Measurements from ENCODE around the gene SP6.

The SP6 gene

GRCh38 chr17:47851764-47852112 is 775 bp upstream of the SP6 start:
- peak overlapping the region; percentile 58 for H3K4me3 ChIP-seq (ENCODE audit: low read length)
- 3% methylated on average over 11 of the region's 11 CpGs for WGBS
- no peak overlapping the region for H3K27ac ChIP-seq (ENCODE audit: low read depth, low read length)
- H3K9me3 ChIP-seq (ENCODE audit: insufficient read depth, low read depth, low read length) = no peaks in the 10 kb centered on the region
- no peaks in the 10 kb centered on the region for H3K36me3 ChIP-seq (ENCODE audit: insufficient read depth, low read length)
- H3K9ac ChIP-seq (ENCODE audit: low read depth, low read length) = no peak overlapping the region
- H3K27me3 ChIP-seq (ENCODE audit: insufficient read depth, low read length) = peaks cover 98% of the 10 kb centered on the region
- peaks cover 15% of the 10 kb centered on the region for H3K4me1 ChIP-seq (ENCODE audit: insufficient read depth, low read length)

- Histone ChIP-seq H3K4me1 (ENCODE audit: insufficient read depth, low read length) (peaks cover 6% of the 10 kb centered on the region), H3K9ac (ENCODE audit: low read depth, low read length) (peak overlapping the region; percentile 64), H3K36me3 (ENCODE audit: insufficient read depth, low read length) (no peaks in the 10 kb centered on the region), H3K9me3 (ENCODE audit: insufficient read depth, low read depth, low read length) (no peaks in the 10 kb centered on the region), H3K27ac (ENCODE audit: low read depth, low read length) (no peak overlapping the region), H3K4me3 (ENCODE audit: low read length) (peak overlapping the region; percentile 58), H3K27me3 (ENCODE audit: insufficient read depth, low read length) (peaks cover 98% of the 10 kb centered on the region)
- WGBS = 17% methylated on average over 9 of the region's 9 CpGs
Measured at GRCh38 chr17:47850373-47850691, 631 bp downstream of the SP6 start.

GRCh38 chr17:47848198-47848513 is 2.8 kb downstream of the SP6 start:
- no peak overlapping the region for H3K9ac ChIP-seq (ENCODE audit: low read depth, low read length)
- no peak overlapping the region for H3K27ac ChIP-seq (ENCODE audit: low read depth, low read length)
- peaks cover 81% of the 10 kb centered on the region for H3K27me3 ChIP-seq (ENCODE audit: insufficient read depth, low read length)
- peaks cover 15% of the 10 kb centered on the region for H3K4me1 ChIP-seq (ENCODE audit: insufficient read depth, low read length)
- H3K9me3 ChIP-seq (ENCODE audit: insufficient read depth, low read depth, low read length) = no peaks in the 10 kb centered on the region
- H3K4me3 ChIP-seq (ENCODE audit: low read length) = peak overlapping the region; percentile 44
- WGBS = 47% methylated on average over 23 of the region's 23 CpGs
- H3K36me3 ChIP-seq (ENCODE audit: insufficient read depth, low read length) = no peaks in the 10 kb centered on the region

GRCh38 chr17:47847341-47848197 is 3.4 kb downstream of the SP6 start:
- H3K36me3 ChIP-seq (ENCODE audit: insufficient read depth, low read length) = no peaks in the 10 kb centered on the region
- H3K27me3 ChIP-seq (ENCODE audit: insufficient read depth, low read length) = peaks cover 75% of the 10 kb centered on the region
- 31% methylated on average over 71 of the region's 71 CpGs for whole genome bisulfite sequencing
- no peak overlapping the region for H3K9ac ChIP-seq (ENCODE audit: low read depth, low read length)
- H3K27ac ChIP-seq (ENCODE audit: low read depth, low read length) = no peak overlapping the region
- peak overlapping the region; percentile 44 for H3K4me3 ChIP-seq (ENCODE audit: low read length)
- H3K9me3 ChIP-seq (ENCODE audit: insufficient read depth, low read depth, low read length) = no peaks in the 10 kb centered on the region
- peaks cover 15% of the 10 kb centered on the region for H3K4me1 ChIP-seq (ENCODE audit: insufficient read depth, low read length)

- peaks cover 68% of the 10 kb centered on the region for H3K27me3 ChIP-seq (ENCODE audit: insufficient read depth, low read length)
- 43% methylated on average over 31 of the region's 31 CpGs for WGBS
- no peaks in the 10 kb centered on the region for H3K9me3 ChIP-seq (ENCODE audit: insufficient read depth, low read depth, low read length)
- H3K27ac ChIP-seq (ENCODE audit: low read depth, low read length) = no peak overlapping the region
- H3K4me1 ChIP-seq (ENCODE audit: insufficient read depth, low read length) = peaks cover 9% of the 10 kb centered on the region
- H3K36me3 ChIP-seq (ENCODE audit: insufficient read depth, low read length) = no peaks in the 10 kb centered on the region
- H3K4me3 ChIP-seq (ENCODE audit: low read length) = peak overlapping the region; percentile 44
- no peak overlapping the region for H3K9ac ChIP-seq (ENCODE audit: low read depth, low read length)
Measured at GRCh38 chr17:47846716-47847340, 4.1 kb downstream of the SP6 start.

GRCh38 chr17:47845716-47846075 is 5.3 kb downstream of the SP6 start:
- 82% methylated on average over 1 of the region's 3 CpGs for WGBS
- H3K36me3 ChIP-seq (ENCODE audit: insufficient read depth, low read length) = no peaks in the 10 kb centered on the region
- H3K4me3 ChIP-seq (ENCODE audit: low read length) = no peak overlapping the region
- H3K27ac ChIP-seq (ENCODE audit: low read depth, low read length) = no peak overlapping the region
- H3K27me3 ChIP-seq (ENCODE audit: insufficient read depth, low read length) = peaks cover 59% of the 10 kb centered on the region
- peaks cover 9% of the 10 kb centered on the region for H3K4me1 ChIP-seq (ENCODE audit: insufficient read depth, low read length)
- H3K9ac ChIP-seq (ENCODE audit: low read depth, low read length) = no peak overlapping the region
- H3K9me3 ChIP-seq (ENCODE audit: insufficient read depth, low read depth, low read length) = no peaks in the 10 kb centered on the region

- peaks cover 9% of the 10 kb centered on the region for H3K4me1 ChIP-seq (ENCODE audit: insufficient read depth, low read length)
- 97% methylated on average over 2 of the region's 4 CpGs for WGBS
- H3K27me3 ChIP-seq (ENCODE audit: insufficient read depth, low read length) = peaks cover 52% of the 10 kb centered on the region
- H3K27ac ChIP-seq (ENCODE audit: low read depth, low read length) = no peak overlapping the region
- H3K9me3 ChIP-seq (ENCODE audit: insufficient read depth, low read depth, low read length) = no peaks in the 10 kb centered on the region
- H3K9ac ChIP-seq (ENCODE audit: low read depth, low read length) = no peak overlapping the region
- no peak overlapping the region for H3K4me3 ChIP-seq (ENCODE audit: low read length)
- H3K36me3 ChIP-seq (ENCODE audit: insufficient read depth, low read length) = no peaks in the 10 kb centered on the region
Measured at GRCh38 chr17:47844814-47845715, 5.9 kb downstream of the SP6 start.

- H3K4me1 ChIP-seq (ENCODE audit: insufficient read depth, low read length) = peaks cover 9% of the 10 kb centered on the region; the same call in 1 of the 2 replicates
- H3K27ac ChIP-seq (ENCODE audit: low read depth, low read length) = no peak overlapping the region
- H3K36me3 ChIP-seq (ENCODE audit: insufficient read depth, low read length) = no peaks in the 10 kb centered on the region
- 91% methylated on average over 5 of the region's 5 CpGs for WGBS
- H3K27me3 ChIP-seq (ENCODE audit: insufficient read depth, low read length) = peaks cover 44% of the 10 kb centered on the region
- H3K9ac ChIP-seq (ENCODE audit: low read depth, low read length) = no peak overlapping the region
- H3K4me3 ChIP-seq (ENCODE audit: low read length) = no peak overlapping the region
- H3K9me3 ChIP-seq (ENCODE audit: insufficient read depth, low read depth, low read length) = no peaks in the 10 kb centered on the region
Measured at GRCh38 chr17:47844227-47844626, 6.7 kb downstream of the SP6 start.

- Histone ChIP-seq H3K9me3 (ENCODE audit: insufficient read depth, low read depth, low read length) (no peaks in the 10 kb centered on the region), H3K4me3 (ENCODE audit: low read length) (no peak overlapping the region), H3K4me1 (ENCODE audit: insufficient read depth, low read length) (peaks cover 9% of the 10 kb centered on the region; the same call in 1 of the 2 replicates), H3K27ac (ENCODE audit: low read depth, low read length) (no peak overlapping the region), H3K27me3 (ENCODE audit: insufficient read depth, low read length) (peaks cover 35% of the 10 kb centered on the region), H3K9ac (ENCODE audit: low read depth, low read length) (no peak overlapping the region), H3K36me3 (ENCODE audit: insufficient read depth, low read length) (0 out of 2 replicates have a peak, but pooled peaks cover 1% of the 10 kb centered on the region)
- 42% methylated on average over 6 of the region's 6 CpGs for WGBS
Measured at GRCh38 chr17:47843391-47843730, 7.6 kb downstream of the SP6 start.

GRCh38 chr17:47841488-47842291 is 9.3 kb downstream of the SP6 start:
- H3K4me1 ChIP-seq (ENCODE audit: insufficient read depth, low read length) = peaks cover 9% of the 10 kb centered on the region; the same call in 1 of the 2 replicates
- H3K27ac ChIP-seq (ENCODE audit: low read depth, low read length) = no peak overlapping the region
- H3K9me3 ChIP-seq (ENCODE audit: insufficient read depth, low read depth, low read length) = no peaks in the 10 kb centered on the region
- no peak overlapping the region for H3K4me3 ChIP-seq (ENCODE audit: low read length)
- H3K27me3 ChIP-seq (ENCODE audit: insufficient read depth, low read length) = peaks cover 18% of the 10 kb centered on the region
- WGBS = 68% methylated on average over 12 of the region's 16 CpGs
- H3K36me3 ChIP-seq (ENCODE audit: insufficient read depth, low read length) = 0 out of 2 replicates have a peak, but pooled peaks cover 6% of the 10 kb centered on the region
- H3K9ac ChIP-seq (ENCODE audit: low read depth, low read length) = no peak overlapping the region
